ENCODE results near the gene TET3.

The TET3 gene

GRCh38 chr2:73965053-73965452 is 19.7 kb upstream of the TET3 start:
- DNase-seq: no peak

- no peak for DNase-seq
Measured at GRCh38 chr2:73968357-73968937, 16.3 kb upstream of the TET3 start.

DNA sequence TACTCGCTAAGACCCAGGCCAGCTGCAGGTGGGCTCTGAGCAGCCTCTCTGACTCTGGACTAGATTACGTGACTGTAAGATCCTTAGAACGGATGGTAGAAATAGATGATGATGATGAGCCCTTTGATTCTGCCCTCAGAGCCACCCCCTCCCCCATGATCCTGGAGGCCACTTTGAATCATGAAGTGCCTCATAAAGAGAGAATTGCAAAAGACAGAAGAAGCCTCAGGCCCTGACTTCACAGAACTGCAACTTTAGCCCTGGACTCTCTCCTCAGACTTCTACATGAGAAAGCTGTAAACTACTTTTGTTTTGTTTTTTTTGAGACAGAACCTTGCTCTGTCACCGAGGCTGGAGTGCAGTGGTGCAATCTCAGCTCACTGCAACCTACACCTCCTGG is 15.4 kb upstream of the TET3 start:
- DNase-seq: no peak

GRCh38 chr2:73970141-73970803 is 14.4 kb upstream of the TET3 start:
- DNase-seq: no peak

- peak; percentile 18 for DNase-seq
Measured at GRCh38 chr2:73970850-73971471, 13.7 kb upstream of the TET3 start.

- no peak for DNase-seq
Measured at GRCh38 chr2:73971722-73972121, 13.0 kb upstream of the TET3 start.

- DNase-seq: no peak
Measured at GRCh38 chr2:73972846-73973245, 11.9 kb upstream of the TET3 start.

DNA sequence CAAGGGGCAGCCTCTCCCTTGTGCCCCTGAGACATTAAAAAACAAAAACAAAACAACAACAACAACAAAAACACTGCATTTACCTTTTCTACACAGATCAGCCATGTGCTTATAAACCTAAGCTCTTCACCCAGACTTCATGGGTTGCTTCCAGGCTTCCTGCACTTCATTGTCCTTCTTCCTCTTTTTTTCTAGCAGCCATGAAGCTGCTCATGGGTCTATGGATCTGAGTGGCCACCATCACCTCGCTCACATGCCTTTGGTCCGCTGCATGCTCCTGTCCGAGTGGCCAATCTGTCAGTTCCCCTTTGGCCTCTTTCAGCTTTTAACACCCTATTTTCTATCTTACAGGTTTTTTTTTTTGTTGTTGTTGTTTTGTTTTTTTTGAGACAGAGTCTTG is 9.0 kb upstream of the TET3 start:
- no peak for DNase-seq

GRCh38 chr2:73976803-73977202 is 7.9 kb upstream of the TET3 start:
- no peak for DNase-seq

GRCh38 chr2:73977466-73977865 is 7.2 kb upstream of the TET3 start:
- no peak for DNase-seq

- DNase-seq: peak; percentile 52
Measured at GRCh38 chr2:73979021-73979420, 5.7 kb upstream of the TET3 start.

GRCh38 chr2:73979686-73980085 is 5.0 kb upstream of the TET3 start:
- DNase-seq: no peak

DNA sequence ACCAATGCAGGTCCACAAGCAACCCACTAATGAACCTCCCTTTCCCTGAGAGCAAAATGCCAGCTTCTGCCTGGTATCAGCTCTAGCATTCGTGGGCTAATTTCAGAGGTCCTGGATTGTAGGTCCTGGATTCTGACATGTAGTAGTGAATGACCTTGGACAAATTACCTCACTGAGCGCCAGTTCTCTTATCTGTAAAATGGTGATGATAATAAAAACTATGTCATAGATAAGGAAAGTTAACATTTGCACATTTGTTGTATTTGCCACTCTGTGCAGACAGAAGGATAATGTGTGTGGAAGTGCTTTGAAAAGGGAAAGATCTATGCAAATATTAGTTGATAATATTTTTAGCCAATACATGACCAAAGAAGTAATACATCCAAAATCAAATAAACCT is 4.1 kb upstream of the TET3 start:
- DNase-seq: no peak

DNA sequence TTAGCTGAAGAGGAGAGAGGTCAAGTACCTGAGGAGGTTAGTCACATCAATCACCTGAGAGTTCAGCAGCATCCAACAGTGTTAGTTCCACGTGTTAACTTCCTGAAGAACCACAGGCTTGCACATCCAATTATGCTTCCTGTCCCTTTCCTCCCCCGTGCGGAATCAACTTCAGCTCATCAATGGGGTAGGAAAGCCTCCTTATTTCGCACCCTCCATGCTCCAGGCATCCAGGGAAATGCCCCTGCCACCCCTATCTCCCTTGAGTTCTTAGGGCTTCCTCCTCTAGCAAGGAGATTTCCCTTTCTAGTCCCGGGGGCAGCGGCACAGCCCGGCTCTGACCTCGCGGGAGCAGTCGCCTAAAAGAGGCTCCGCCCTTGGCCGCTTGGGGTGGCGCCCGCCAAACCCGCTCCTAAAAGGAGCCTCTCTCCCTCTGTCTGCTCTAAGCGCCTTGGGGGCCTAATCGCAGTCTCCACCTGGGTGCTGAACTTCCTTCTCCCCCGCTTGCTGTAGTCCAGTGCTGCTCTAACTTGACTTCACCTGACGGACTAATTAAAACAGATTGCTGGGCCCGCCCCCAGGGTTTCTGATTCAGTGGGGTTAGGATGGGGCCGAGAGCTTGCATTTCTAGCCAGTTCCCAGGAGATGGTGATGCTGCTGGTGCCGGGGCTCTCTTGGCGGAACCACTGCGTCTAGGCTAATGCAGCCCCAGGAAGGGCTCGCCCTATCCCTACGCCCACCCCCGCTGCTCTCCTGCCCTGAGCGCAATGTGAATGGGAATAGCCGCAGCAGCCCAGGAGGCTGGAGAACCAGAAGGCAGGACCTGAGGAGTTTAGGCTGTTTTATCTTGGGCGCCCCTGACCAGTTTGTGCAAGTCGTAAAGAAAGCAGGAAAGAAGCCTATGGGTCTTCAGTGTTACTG is 3.4 kb upstream of the TET3 start:
- no peak for DNase-seq

DNA sequence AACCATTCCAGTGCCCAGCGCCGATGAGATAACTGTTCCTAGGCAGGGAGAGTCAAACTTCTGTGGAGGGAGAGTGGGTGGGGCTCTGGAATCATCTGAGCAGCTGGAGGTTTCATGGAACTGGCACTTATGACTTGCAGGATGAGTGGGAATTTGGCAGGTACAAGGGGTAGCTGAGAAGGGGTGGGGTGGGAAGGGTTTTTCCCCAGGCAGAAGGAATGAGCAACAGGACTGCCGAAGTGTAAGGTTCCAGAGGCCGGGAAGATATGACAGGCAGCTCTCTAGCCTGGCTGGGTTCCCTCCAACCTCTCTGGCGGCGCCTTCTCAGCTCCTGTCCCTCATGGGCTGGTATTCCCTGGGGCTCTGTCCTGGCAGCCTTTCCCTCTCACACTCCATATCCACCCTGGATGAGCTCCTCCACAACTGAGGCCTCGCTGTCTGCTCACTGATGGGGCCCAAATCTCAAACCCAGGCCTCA is 2.5 kb upstream of the TET3 start:
- DNase-seq: no peak

- DNase-seq: no peak
Measured at GRCh38 chr2:73983322-73984202, 1.1 kb upstream of the TET3 start.

GRCh38 chr2:73984922-73985307 is 205 bp downstream of the TET3 start:
- peak; percentile 47 for DNase-seq

DNA sequence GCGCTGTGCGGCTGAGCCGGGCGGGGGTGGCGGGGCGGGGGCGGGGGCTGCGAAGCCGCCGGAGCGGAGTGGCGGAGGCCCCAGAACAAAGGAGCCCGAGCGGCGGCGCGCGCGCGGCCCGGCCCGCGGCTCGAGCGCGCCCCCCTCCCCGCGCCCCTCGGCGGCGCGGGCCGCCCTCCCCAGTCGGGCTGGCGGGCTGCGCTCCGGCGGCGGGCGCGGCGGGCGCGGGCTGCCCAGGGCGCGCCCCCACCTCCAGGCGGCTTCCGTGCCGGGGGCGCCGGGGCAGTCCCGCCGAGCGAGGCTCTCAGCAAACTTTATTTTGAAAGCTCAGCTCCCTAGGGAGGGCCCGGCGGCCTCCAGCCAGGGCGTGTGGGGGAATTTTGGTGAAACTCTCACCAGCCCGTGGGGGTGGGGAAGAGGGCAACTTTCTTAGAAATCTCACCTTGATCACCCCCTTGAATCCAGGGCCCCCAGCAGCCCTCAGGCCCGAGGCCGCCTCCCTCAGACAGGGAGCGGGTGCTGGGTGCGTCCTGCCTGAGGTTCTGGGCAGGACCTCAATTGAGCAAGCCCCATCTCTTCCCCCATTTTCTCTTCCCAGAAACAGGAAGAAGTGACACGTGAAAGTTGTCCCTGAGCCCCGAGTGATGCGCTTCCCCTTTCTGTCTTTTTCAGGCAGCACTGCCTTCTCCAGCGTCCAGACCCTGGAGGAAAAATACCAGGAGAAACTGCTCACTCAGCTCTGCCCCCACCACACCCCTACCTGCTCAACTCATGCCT is 786 bp downstream of the TET3 start:
- DNase-seq: no peak

DNA sequence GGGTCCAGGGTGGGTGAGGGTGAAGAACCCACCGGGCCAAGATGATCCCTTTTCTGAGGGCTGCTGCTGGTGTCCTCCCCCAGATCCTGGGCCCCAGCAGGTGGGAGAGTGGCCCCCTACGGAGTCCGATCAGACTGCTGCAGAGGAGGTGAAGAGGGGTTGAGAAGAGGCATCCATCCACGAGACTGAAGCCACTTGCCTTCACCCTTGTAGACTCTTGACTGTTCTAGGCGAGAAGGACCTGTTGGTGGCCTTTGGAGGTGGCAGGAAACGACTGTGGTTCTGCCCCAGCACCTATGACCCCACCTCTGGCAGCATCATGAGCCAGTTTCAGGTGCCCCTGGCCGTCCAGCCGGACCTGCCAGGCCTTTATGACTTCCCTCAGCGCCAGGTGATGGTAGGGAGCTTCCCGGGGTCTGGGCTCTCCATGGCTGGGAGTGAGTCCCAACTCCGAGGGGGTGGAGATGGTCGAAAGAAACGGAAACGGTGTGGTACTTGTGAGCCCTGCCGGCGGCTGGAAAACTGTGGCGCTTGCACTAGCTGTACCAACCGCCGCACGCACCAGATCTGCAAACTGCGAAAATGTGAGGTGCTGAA is 1.5 kb downstream of the TET3 start:
- no peak for DNase-seq

- no peak for DNase-seq
Measured at GRCh38 chr2:73987109-73987947, 2.6 kb downstream of the TET3 start.

Measured in activated CD4-positive, alpha-beta T cell treated with anti-CD3 and anti-CD28 coated beads for 1 hour (primary cell).